ENCODE results near the gene SLC38A8. TPM values are rescaled to one million over a fixed set of nuclear protein-coding genes. Genes with fewer than 3 reads are reported as not detected.

Gene SLC38A8
- total RNA-seq, 1 experiment from 2014 or later, result 0.35 TPM

- Histone ChIP-seq H4K20me1 (ENCODE audit: control insufficient read depth, insufficient read depth, insufficient read length) (no peaks in the 10 kb centered on the region), H3K14ac (ENCODE audit: insufficient read depth, low read length) (no peak overlapping the region), H2BK15ac (ENCODE audit: low read depth, low read length) (no peak overlapping the region), H2AFZ (ENCODE audit: low read length) (no peak overlapping the region), H3K18ac (ENCODE audit: insufficient read length, low read depth, low read length) (no peak overlapping the region), H3K4ac (ENCODE audit: low read depth, low read length) (no peak overlapping the region), H3K4me2 (ENCODE audit: insufficient read depth, insufficient read length, low read length) (no peak overlapping the region), H4K5ac (ENCODE audit: insufficient read length, low read depth, low read length) (no peak overlapping the region), H3K27ac (ENCODE audit: insufficient read length, low read depth, low read length) (no peak overlapping the region), H3T11ph (ENCODE audit: low read length) (no peak overlapping the region), H3K23ac (ENCODE audit: insufficient read length, low read depth, low read length) (no peak overlapping the region), H2AK5ac (ENCODE audit: insufficient read length, low read length) (no peak overlapping the region), H3K79me1 (ENCODE audit: insufficient read depth, low read depth, low read length, poor library complexity, severe bottlenecking) (no peaks in the 10 kb centered on the region), H4K8ac (replicated peaks; ENCODE audit: insufficient read length, low read depth, low read length) (no peak overlapping the region), H3K56ac (ENCODE audit: insufficient read length, low read depth, low read length) (no peak overlapping the region), H3K4me1 (ENCODE audit: insufficient read depth, low read length) (no peaks in the 10 kb centered on the region), H4K91ac (ENCODE audit: insufficient read length, low read depth, low read length) (no peak overlapping the region), H2BK12ac (ENCODE audit: insufficient read length, low read depth, low read length) (no peak overlapping the region), H3K9me3 (ENCODE audit: control insufficient read depth, low read depth, low read length) (no peaks in the 10 kb centered on the region), H2BK5ac (ENCODE audit: insufficient read length, low read length) (no peak overlapping the region), H3K9ac (ENCODE audit: extremely low read depth, insufficient read length, low read length) (no peak overlapping the region), H3K79me2 (ENCODE audit: insufficient read depth, low read length) (no peaks in the 10 kb centered on the region), H3K23me2 (ENCODE audit: insufficient read length, low read depth, low read length, poor library complexity, severe bottlenecking) (no peaks in the 10 kb centered on the region), H2BK20ac (ENCODE audit: low read depth, low read length, poor library complexity, severe bottlenecking) (no peak overlapping the region), H3K27me3 (ENCODE audit: insufficient read depth, low read length) (no peaks in the 10 kb centered on the region), H2BK120ac (ENCODE audit: low read depth, low read length, poor library complexity, severe bottlenecking) (no peak overlapping the region)
- Mint-ChIP-seq H3K27ac (no peak overlapping the region), H3K27me3 (ENCODE audit: low read depth) (peaks cover 15% of the 10 kb centered on the region), H3K9me3 (peaks cover 3 to 4% of the 10 kb centered on the region in 2 experiments), H3K4me1 (peaks cover 16 to 22% of the 10 kb centered on the region in 2 experiments), H3K4me3 (no peak overlapping the region), H3K36me3 (ENCODE audit: insufficient read depth in 1 of 3, low read depth in 3 of 3) (peaks cover 0 to 4% (median 1%) of the 10 kb centered on the region in 3 experiments; a peak in 2 of 7 replicates)
- DNase-seq, result no peak
- WGBS (ENCODE audit: extremely low coverage, insufficient read length, low lambda C conversion rate), result no CpG with 5 or more reads among the region's 12 CpGs
- TF ChIP-seq, protein P1, sequence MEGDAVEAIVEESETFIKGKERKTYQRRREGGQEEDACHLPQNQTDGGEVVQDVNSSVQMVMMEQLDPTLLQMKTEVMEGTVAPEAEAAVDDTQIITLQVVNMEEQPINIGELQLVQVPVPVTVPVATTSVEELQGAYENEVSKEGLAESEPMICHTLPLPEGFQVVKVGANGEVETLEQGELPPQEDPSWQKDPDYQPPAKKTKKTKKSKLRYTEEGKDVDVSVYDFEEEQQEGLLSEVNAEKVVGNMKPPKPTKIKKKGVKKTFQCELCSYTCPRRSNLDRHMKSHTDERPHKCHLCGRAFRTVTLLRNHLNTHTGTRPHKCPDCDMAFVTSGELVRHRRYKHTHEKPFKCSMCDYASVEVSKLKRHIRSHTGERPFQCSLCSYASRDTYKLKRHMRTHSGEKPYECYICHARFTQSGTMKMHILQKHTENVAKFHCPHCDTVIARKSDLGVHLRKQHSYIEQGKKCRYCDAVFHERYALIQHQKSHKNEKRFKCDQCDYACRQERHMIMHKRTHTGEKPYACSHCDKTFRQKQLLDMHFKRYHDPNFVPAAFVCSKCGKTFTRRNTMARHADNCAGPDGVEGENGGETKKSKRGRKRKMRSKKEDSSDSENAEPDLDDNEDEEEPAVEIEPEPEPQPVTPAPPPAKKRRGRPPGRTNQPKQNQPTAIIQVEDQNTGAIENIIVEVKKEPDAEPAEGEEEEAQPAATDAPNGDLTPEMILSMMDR (conservative IDR thresholded peaks at IDR 0.05), result no peak
Measured at GRCh38 chr16:84034516-84034915, 8.1 kb downstream of the SLC38A8 start.
